ENCODE measurements around the gene KANK4.
"Not testable (repeated sequence)": the region's sequence is repeated elsewhere in the genome, so short reads cannot be mapped to it uniquely, and the experiment has no call there.

KANK4 gene

GRCh38 chr1:62271948-62272728 is 47.1 kb downstream of the KANK4 start:
- DNase-seq (ENCODE audit: low spot score) = no peak

GRCh38 chr1:62271134-62271533 is 48.1 kb downstream of the KANK4 start:
- no peak for DNase-seq (ENCODE audit: low spot score)

DNA sequence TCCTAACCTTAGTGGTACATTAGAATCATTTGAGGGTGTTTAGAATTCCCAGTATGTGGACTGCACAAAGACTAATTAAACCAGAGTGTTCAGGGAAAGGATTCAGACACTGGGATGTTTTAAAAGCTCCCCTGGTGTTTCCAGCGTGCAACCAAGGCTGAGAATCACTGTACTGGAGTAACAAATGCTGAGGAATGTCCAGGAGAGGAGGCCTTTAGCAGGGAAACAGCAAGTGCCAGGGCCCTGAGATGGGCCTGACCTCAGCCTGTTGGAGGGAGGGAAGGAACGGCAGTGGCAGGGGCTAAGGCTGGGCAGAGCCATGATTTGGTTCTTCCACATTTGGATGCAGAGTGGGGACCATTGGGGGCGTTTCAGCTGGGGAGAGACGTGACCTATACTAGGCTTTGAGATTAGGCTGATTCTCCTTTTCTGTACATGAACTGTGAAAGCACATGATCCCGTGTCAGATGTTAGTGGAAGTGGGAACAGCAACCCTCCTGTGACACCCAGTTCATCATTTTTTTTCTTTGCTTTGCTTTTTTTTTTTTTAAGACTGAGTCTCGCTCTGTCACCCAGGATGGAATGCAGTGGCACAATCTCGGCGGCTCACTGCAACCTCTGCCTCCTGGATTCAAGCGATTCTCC is 49.3 kb downstream of the KANK4 start:
- no peak for DNase-seq (ENCODE audit: low spot score)

DNA sequence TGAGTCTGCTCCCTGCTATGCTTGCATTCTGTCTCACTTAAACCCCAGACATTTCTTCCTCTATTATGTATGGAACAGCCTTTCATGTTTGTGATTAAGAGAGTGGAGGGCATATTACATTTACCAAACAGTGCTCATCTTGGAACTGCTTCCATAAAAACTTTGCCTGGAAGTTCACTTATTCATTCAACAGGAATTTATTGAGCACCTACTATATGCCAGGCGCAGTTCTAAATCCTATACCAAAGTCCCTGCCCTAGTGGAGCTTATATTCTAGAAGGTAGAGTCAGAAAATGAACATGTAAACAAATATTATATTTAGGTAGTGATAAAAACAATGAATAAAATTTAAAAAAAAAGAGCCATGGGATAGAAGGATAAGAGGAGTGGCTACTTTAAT is 49.8 kb downstream of the KANK4 start:
- no peak for DNase-seq (ENCODE audit: low spot score)

DNA sequence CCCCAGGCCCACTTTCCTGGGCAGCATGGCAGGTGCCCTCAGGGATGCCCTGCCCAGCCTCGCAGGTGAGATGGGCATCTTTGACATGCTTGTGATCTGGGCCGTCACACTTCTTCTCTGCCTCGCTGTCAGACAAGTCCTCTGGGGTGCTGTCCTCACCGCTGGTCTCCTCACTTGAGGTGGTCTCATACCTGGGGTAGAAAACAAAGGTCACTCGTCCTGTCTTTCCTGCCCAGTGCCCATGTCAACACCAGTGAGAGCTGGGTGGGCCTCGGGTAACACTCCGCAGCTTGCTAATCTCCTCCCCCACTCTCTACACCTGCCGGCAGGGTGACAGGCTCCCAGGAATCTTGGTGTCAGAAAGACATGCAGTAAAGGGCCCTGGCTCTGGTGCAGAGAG is 50.9 kb downstream of the KANK4 start:
- no peak for DNase-seq (ENCODE audit: low spot score)

DNA sequence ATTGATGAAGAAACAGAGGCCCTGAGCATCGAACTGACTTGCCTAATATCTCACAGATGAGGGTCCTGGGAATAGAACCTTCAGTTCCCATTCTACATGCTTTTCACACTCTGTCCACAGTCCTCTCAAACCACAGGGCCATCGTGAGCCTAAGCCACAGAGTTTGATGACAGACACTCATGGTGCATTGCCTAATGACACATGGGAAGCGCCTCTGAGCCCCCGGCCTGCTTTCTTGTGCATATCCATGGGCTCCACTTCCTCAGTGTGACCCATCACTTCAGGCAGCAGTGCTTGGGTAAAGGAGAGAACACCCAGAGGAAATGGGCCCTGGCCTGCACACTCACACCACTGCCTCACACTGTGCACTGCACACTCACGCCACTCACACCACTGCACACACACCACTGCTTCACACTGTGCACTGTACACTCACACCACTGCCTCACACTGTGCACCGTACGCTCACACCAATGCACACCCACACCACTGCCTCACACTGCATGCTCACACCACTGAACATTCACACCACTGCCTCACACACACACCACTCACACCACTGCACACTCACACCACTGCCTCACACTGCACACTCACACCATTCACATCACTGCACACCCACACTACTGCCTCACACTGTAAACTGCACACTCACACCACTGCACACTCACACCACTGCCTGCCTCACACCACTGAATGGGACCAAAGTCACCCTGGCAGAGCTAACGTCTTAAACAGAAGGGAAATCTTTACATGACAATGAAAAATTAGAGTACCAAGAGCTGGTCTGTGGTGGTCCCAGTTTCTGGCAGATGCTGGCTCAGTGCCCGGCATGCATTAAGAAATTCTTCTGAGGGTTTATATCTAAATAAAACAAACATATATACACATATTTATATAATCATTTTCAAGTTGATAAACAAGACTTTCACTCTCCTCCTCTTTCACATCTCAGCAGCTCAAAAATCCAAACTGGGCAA is 53.0 kb downstream of the KANK4 start:
- DNase-seq (ENCODE audit: low spot score) = no peak

- DNase-seq (ENCODE audit: low spot score) = no peak
These were observed 55.4 kb downstream of the KANK4 start for GRCh38 chr1:62263814-62264353.

DNA sequence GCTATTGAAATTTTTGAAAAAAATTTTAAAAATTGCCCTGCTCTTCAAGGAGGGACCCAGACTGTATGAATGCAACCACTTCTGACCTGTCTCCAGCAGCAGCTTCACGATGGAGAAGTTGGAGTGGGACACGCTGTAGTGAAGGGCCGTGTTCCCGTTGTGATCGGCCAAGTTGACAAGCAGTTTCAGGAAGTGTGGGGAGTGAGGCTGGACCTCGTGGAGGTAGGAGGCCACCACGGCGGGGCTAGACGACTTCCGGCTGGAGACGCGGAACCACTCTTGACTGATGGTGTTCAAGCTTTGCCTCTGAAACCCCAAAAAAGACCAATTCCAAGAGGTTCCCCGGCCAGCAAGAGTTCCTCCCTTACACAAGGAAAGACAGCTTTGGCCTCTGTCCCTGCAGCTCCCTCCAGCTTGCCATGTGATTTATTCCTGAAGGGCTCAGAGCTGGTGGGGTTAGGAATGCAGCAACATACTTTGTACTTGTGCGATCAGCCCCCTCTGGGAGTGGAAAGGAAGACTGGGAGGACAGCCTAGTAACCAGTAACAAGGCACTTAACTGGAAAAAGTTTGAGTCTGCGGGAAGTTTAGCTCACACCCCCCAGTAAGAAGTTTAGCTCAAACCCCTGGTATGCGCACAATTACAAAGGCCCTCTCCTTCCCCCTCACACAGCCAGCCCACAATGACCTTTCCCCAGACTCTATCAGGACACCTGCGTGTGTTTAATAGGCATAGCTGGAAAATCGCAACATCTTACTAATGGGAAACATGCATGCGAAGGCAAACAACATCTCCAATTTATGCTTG is 56.0 kb downstream of the KANK4 start:
- no peak for DNase-seq (ENCODE audit: low spot score)

DNA sequence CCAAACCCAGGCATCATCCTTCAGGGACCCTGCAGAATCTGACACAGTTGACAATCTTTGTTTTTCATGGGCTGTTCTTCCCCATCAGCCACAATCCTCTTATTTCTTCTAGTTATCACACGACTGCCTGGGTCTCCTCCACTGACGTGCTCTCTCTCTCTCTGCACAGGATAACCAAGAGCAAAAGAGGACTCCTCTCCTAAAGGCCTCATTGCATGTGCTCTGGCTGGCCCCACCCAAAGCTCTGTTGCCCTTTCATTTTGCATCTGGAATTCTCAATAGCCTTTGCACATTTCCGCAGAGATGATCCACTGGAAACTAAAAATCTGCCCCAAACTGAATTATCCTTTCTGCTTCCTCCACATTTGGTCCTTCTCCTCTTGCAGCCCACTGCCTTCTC is 58.5 kb downstream of the KANK4 start:
- DNase-seq (ENCODE audit: low spot score) = no peak

DNA sequence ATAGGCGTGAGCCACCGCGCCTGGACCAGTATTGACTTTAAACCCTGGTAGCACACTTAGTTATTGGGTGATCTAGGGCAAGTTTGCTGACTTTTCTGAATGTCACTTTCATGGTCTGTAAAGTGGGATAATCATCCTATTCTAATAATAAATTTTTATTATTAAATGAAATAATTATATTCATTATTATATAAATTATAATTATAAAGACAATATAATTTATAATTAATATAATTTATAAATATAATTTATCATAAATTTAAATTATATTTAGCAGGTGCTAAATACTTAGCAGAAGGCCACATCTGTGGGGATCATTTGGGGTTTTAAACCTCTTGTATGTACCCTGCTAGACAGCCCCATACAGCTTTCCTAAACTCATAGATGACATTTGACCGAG is 59.7 kb downstream of the KANK4 start:
- DNase-seq (ENCODE audit: low spot score) = no peak

DNA sequence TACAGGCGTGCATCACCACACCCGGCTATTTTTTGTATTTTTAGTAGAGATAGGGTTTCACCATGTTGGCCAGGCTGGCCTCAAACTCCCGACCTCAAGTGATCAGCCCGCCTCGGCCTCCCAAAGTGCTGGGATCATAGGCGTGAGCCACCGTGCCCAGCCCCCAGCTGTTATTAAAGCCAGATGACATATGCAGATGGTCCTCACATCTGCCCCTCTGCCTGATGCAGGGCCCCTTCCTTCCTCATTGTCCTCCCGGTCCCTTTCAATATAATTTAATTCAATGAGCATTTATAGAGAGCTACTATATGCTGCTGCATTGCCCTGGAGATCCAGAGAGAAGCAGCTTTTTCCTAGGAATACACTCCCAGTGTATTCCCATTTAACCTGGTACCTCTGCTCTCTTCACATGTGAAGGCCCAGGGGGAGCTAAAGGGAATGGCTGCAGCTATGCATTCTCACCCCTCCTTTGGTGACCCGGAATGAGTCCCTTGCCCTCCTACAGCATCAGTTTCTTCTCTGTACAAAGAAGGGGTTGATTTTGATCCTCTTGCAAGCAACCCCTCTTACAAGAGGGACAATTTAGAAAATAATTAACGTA is 69.0 kb downstream of the KANK4 start:
- DNase-seq (ENCODE audit: low spot score) = no peak

DNA sequence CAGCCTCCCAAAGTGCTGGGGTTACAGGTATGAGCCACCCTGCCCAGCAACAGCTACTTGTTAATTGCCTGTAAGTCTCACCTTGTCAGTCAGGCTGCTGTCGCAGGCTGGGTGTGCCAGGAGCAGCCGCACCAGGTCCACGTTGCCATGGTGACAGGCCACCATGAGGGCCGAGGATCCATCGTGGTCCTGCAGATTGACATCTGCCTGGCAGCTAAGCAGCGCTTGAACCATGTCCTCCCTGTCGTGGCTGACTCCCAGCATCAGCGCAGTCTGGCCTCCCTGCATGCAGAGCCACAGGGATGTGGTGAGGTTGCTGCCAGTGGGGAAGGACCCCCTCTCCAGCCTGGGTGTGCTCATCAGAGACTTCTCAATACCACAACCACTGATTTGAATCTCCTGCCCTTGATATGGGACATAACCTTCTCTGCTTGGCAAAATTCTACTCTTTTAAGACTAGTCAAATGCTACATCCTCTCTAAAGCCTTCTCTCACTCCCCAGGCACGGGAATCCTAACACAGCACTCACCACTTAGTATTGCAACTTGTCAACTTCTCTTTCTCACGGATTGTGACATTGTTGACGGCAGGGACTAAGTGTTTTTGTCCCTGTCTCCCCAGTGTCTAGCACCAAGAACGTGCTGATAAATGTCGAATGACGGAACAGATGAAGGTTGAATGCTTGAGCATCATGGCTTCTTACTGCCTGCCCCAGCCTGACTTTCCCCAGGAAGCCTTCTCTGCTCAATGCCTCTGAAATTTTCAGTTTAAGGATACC is 71.7 kb downstream of the KANK4 start:
- no peak for DNase-seq (ENCODE audit: low spot score)

- no peak for DNase-seq (ENCODE audit: low spot score)
These were observed 74.0 kb downstream of the KANK4 start for GRCh38 chr1:62245201-62245600.

- DNase-seq (ENCODE audit: low spot score) = not testable (repeated sequence)
These were observed 74.9 kb downstream of the KANK4 start for GRCh38 chr1:62244380-62244779.

DNA sequence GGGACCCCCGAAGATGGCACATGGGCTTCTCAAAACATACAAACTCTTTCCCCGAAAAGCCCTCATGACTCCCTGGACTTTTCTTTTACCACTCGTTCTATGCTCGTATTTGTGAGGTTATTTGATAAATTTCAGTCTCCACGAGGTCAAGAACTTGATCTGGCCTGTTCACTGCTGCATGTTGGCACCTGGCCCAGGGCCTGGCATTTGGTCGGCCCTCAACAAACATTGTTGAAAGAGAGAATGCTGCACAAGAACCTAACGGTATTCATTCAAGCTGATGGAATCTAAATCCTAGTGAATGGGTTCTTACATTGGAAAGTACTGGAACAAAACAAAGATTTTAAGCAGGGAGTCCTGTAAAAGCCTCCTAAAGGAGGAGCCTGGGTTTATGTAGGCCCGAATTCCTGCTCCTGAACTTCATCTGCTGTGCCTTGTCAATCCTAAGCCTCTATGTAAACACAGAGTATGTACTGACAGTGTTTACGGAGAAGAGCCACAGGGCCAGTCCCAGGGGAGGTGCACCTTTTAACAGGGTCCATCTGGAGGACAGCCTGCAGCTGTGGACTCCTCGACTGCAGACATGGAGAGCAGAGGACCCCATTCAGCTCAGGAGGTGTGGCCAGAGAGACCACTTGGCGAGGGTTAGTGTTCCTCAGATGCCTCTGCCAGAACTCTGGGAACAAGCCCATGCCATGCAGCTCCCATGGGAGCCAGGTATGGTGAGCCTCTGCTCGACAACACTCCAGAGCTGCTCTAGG is 77.7 kb downstream of the KANK4 start:
- no peak for DNase-seq (ENCODE audit: low spot score)

GRCh38 chr1:62240651-62241370 is 78.4 kb downstream of the KANK4 start:
- DNase-seq (ENCODE audit: low spot score) = no peak

DNA sequence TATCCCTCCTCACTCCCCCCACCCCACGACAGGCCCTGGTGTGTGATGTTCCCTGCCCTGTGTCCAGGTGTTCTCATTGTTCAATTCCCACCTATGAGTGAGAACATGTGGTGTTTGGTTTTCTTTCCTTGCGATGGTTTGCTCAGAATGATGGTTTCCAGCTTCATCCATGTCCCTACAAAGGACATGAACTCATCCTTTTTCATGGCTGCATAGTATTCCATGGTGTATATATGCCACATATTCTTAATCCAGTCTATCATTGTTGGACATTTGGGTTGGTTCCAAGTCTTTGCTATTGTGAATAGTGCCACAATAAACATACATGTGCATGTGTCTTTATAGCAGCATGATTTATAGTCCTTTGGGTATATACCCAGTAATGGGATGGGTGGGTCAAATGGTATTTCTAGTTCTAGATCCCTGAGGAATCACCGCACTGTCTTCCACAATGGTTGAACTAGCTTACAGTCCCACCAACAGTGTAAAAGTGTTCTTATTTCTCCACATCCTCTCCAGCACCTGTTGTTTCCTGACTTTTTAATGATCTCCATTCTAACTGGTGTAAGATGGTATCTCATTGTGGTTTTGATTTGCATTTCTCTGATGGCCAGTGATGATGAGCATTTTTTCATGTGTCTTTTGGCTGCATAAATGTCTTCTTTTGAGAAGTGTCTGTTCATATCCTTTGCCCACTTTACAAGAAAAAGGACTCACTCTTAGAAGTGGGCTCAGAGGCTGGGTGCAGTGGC is 79.4 kb downstream of the KANK4 start:
- DNase-seq (ENCODE audit: low spot score) = not testable (repeated sequence)

DNA sequence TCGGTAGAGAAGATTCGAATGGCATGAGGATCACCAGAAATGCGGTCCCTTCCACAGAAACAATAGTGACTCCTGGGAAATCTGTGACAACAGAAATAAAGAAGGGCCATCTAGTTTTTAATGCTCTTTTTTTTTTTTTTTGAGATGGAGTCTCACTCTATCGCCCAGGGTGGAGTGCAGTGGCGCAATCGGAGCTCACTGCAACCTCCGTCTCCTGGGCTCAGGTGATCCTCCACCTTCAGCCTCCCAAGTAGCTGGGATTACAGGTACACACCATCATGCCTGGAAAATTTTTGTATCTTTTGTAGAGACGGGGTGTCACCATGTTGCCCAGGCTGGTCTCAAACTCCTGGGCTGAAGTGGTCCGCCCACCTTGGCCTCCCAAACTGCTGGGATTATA is 80.7 kb downstream of the KANK4 start:
- no peak for DNase-seq (ENCODE audit: low spot score)
